HAP-1 (cell line): ENCODE measurements around the gene FEZ2.

Source experiments
- DNase-seq, 2 experiments: peaks; one replicate each; pipeline ENCODE4 v3.0.0-alpha.2; 2016 to 2020; ENCODE audit warnings: low spot score in 2 of 2
- H3K27me3 ChIP-seq: fragments of 250-450 bp; sonication (Bioruptor Pico); 2 replicates; pipeline ENCODE4 v1.5.1; 2020; ENCODE audit warnings: low read depth, mild to moderate bottlenecking, moderate library complexity
- H3K36me3 ChIP-seq: fragments of 250-450 bp; sonication (Bioruptor Pico); replicated peaks from 2 replicates; pipeline ENCODE4 v1.5.1; 2020; ENCODE audit warnings: mild to moderate bottlenecking
- H3K4me1 ChIP-seq: fragments of 250-450 bp; sonication (Bioruptor Pico); 2 replicates; pipeline ENCODE4 v1.5.1; 2020; ENCODE audit warnings: mild to moderate bottlenecking
- H3K4me3 ChIP-seq: fragments of 250-450 bp; sonication (Bioruptor Pico); 2 replicates; pipeline ENCODE4 v1.5.1; 2020; ENCODE audit warnings: mild to moderate bottlenecking, moderate library complexity
- H3K9me3 ChIP-seq: fragments of 250-450 bp; sonication (Bioruptor Pico); 2 replicates; pipeline ENCODE4 v1.5.1; 2020; ENCODE audit warnings: mild to moderate bottlenecking, moderate library complexity
- in situ Hi-C: fragments of 300-500 bp; cut with MboI; formaldehyde crosslinking; loops from 3 replicates; pipeline ENCODE4 v1.14.3; 2020; ENCODE audit warnings: low sequenced_read_pairs, inconsistent platforms, mixed read lengths

The FEZ2 gene

DNA sequence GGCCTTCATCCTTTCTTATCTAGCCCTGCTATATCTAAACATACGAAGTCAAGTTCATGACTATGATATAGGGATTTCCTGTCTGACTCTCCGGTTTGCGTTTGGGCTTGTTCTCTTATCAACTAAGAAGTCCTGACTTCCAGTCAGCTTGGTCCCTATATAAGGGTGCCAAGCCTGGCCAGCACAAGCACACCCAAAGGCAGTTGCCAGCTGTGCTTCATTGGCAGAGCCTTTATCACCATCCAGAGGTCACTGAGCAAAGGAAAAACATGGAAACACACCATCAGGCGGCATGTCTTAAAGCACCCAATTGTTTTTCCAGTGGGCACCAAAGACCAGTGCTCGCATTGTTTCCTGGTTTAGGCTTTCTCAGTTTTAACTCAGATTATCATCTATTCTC, 72.7 kb downstream of the FEZ2 start:
- Histone ChIP-seq H3K4me1 (no peaks in the 10 kb centered on the region), H3K27me3 (no peaks in the 10 kb centered on the region), H3K9me3 (no peaks in the 10 kb centered on the region), H3K36me3 (peaks cover 6% of the 10 kb centered on the region; the same call in 1 of the 2 replicates), H3K4me3 (no peak overlapping the region)
- DNase-seq: no peak
- in situ Hi-C loops: no loop called here

DNA sequence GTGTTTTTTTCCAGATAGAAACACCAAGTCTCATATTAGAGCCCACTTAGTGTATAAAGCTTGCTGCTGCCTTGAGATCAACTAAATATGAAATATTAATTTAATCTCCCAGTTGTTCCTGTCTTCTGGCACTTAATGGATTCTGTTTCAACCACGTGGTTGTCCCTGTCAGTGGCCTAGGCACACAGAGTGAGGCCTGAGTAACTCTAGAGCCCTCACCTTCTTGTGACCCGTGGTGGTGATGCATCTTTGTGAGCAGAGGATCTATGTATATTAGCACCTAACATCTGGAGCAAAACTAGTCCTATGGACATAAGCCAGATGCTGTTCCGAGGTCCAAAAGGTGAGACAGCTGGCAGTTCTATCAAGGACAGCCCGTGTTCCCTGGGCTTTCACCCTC, 74.8 kb downstream of the FEZ2 start:
- no peaks in the 10 kb centered on the region for H3K9me3 ChIP-seq
- in situ Hi-C loops: no loop called here
- H3K36me3 ChIP-seq: peaks cover 6% of the 10 kb centered on the region; the same call in 1 of the 2 replicates
- H3K4me1 ChIP-seq: no peaks in the 10 kb centered on the region
- H3K4me3 ChIP-seq: no peak overlapping the region
- H3K27me3 ChIP-seq: no peaks in the 10 kb centered on the region
- DNase-seq: no peak

DNA sequence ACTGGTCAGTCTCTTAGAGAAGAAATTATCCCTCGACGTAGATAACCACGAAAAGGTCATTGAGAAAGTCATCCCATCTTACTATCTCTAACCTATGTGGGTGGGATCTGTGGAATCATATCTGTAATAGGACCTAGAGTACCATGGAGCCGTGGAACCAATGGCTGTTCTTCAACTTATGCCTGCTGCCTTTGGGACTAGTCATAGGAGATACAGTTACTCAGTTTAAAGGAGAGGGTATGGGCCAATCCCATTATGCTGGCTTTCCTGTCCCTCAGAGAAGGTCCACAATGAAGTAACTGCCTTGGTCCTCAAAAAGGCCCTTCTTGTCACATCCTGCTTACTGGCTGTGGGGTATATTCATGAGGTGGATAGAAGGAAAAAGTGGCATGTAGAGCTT, 77.5 kb downstream of the FEZ2 start:
- H3K36me3 ChIP-seq: peaks cover 12% of the 10 kb centered on the region
- H3K4me1 ChIP-seq: no peaks in the 10 kb centered on the region
- no peak for DNase-seq
- no peaks in the 10 kb centered on the region for H3K9me3 ChIP-seq
- H3K27me3 ChIP-seq: no peaks in the 10 kb centered on the region
- in situ Hi-C loops: no loop called here
- H3K4me3 ChIP-seq: no peak overlapping the region

DNA sequence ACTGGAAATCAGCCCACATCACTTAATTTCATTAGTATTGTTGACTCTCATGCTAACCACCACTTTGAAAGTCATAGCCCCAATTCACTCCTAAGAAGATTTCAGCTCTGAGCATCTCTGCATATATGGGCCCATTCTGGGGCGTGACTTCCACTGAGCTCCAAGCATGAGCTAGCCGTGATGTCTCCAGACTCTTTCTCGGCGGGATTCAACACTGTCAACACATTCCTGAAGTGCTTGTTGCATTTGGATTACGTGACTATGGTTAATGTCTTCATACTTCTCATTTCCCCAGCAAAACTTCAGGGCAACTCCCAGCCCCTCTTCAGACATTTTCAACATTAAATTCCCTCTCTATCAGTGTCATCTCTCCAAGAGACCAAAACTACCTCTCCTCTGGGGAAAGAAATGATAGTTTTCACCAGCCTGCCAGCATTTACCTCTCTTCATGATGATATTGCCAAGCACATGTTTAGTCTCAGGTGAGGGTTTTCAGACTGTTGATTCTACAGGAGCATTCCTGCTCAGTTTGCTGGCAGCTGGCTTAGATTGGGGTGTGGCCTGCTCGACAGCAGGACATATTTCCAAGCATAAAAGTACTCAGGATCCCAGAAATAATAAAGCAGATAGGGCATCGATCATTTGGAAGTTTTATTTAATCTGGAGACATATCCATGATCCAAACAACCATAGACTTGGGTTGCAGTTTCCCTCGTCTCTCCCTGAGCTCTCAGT, 81.7 kb downstream of the FEZ2 start:
- no peak for DNase-seq
- Histone ChIP-seq H3K27me3 (no peaks in the 10 kb centered on the region), H3K4me1 (no peaks in the 10 kb centered on the region), H3K36me3 (peaks cover 21% of the 10 kb centered on the region), H3K4me3 (no peak overlapping the region), H3K9me3 (no peaks in the 10 kb centered on the region)
- in situ Hi-C loops: no loop called here

DNA sequence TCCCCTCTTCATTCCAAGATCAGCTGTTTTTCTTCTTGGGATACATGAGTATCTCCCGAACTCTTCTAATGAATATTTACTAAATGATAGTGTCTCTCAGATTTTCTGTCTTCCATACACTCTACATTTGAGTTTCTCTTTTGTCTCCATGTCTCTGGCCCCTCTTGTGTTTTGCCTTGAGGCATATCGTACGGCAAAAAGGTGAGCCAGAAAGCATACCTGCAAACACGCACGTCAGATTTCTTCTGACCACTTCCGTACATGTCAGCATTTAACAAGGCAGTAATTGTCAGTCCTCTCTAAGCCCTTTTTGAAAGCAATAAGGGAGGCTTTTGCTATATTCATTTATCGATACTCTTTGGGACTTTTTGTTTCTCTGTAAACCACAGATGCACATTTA, 82.4 kb downstream of the FEZ2 start:
- no peaks in the 10 kb centered on the region for H3K27me3 ChIP-seq
- no peaks in the 10 kb centered on the region for H3K4me1 ChIP-seq
- no peaks in the 10 kb centered on the region for H3K9me3 ChIP-seq
- H3K36me3 ChIP-seq: peaks cover 21% of the 10 kb centered on the region
- H3K4me3 ChIP-seq: no peak overlapping the region
- in situ Hi-C loops: no loop called here
- DNase-seq: no peak

DNA sequence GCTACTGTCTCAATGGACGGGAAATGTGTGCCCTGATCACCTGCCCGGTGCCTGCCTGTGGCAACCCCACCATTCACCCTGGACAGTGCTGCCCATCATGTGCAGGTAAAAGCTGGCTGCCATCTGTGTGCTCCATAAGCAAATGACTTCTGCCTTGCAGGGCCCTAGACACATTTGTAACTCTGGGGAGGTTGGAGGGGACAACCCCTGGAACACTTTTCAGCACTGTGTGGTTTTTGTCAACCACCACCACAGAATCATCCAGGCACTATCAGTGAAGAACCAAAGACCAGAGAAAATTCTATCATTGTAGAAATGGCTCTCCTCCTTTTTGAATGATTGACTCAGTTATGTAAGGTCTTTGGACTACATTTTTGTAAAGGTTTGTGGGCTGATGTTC, 84.3 kb downstream of the FEZ2 start:
- Histone ChIP-seq H3K9me3 (no peaks in the 10 kb centered on the region), H3K36me3 (peaks cover 21% of the 10 kb centered on the region), H3K4me1 (no peaks in the 10 kb centered on the region), H3K27me3 (no peaks in the 10 kb centered on the region), H3K4me3 (no peak overlapping the region)
- no peak for DNase-seq
- in situ Hi-C loops: no loop called here

DNA sequence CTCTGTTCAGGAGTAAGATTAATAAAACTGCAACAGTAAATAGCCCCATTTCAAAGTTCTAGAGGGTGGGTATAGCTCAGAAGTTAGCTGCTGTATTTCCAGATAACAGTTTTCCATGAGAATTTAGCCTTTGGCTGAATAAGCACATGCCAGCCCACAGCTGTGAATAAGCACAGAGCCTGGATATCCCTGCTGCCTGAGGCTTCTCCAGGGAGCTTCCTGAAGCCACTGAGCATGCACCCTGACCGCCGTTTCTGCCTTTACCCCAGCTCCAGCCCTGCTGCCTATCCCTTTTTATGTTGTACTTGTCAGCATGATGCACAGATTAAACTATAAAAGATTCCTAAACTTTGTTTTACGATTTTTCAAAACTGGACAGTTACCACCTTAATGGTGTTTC, 85.3 kb downstream of the FEZ2 start:
- H3K36me3 ChIP-seq: peaks cover 21% of the 10 kb centered on the region
- in situ Hi-C loops: no loop called here
- no peak for DNase-seq
- no peaks in the 10 kb centered on the region; the same call in 1 of the 2 replicates for H3K4me1 ChIP-seq
- no peak overlapping the region for H3K4me3 ChIP-seq
- H3K9me3 ChIP-seq: no peaks in the 10 kb centered on the region
- H3K27me3 ChIP-seq: no peaks in the 10 kb centered on the region

DNA sequence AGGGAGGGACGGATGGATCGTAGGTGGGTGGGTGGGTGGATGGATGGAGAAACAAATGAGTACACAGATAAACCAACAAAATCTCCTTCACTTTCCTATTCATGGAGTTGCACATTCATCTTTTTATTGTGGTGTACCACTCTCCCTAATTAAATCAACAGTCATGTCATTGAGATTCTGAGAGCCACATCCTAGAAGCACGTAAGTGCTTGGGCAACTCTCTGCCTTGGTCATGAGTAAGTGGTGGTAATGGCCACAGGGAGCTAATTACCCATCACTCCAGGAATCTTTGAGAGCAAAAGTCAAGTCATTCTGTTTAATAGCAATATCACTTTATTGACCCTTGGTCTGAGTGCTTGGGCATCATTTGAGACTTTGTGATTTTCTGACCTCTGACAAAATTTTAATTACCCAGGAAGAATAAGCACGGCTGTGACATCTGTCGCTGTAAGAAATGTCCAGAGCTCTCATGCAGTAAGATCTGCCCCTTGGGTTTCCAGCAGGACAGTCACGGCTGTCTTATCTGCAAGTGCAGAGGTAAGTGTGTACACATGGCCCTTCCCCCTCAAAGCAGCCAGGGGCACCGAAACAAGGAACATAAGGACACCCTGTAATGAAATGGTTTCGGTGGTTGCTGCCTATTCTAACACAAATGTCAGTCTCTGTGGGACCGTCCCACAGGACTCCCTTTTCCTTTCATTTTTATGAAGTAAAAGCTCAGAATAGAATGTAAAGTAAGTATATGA, 85.9 kb downstream of the FEZ2 start:
- in situ Hi-C loops: no loop called here
- Histone ChIP-seq H3K36me3 (peaks cover 18% of the 10 kb centered on the region), H3K4me3 (no peak overlapping the region), H3K4me1 (no peaks in the 10 kb centered on the region; the same call in 1 of the 2 replicates), H3K27me3 (no peaks in the 10 kb centered on the region), H3K9me3 (no peaks in the 10 kb centered on the region)
- DNase-seq: no peak

DNA sequence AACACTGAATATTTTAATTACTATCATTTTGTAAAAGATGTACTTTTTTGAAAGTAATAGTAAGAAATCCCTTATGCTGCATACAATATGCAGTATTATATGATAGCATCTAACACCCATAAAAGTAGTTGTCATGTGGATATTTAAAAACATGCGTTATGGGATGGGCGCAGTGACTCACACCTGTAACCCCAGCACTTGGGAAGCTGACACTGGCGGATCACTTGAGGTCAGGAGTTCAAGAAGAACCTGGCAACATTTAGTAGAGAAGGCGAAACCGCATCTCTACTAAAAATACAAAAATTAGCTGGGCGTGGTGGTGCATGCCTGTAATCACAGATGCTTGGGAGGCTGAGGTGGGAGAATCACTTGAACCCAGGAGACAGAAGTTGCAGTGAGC, 88.9 kb downstream of the FEZ2 start:
- in situ Hi-C loops: no loop called here
- peaks cover 11% of the 10 kb centered on the region for H3K36me3 ChIP-seq
- H3K4me1 ChIP-seq: no peaks in the 10 kb centered on the region; the same call in 1 of the 2 replicates
- no peak for DNase-seq
- H3K4me3 ChIP-seq: no peak overlapping the region
- H3K27me3 ChIP-seq: no peaks in the 10 kb centered on the region
- H3K9me3 ChIP-seq: no peaks in the 10 kb centered on the region

DNA sequence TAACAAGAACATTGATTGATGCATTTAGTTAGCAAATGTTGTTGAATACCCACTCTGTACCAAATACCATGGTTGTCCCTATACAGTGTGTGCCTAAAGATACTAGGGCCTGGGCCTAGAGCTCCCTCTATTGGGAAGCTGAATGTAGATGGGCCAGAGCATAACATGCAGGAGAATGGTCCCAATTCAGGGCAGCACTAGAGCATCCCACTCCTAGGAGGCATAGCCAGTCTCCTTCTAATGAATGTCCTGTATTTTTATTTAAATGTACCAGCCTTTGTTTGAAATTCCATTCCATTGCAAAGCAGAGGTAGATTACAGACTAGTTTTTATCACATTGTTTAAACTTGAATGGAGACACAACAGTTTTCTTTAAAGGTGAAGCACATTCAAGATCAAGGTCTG, 90.6 kb downstream of the FEZ2 start:
- in situ Hi-C loops: no loop called here
- peaks cover 3% of the 10 kb centered on the region; the same call in 1 of the 2 replicates for H3K36me3 ChIP-seq
- peak; percentile 79 to 87 for DNase-seq

More for the DNA sequence above, 90.6 kb downstream of the FEZ2 start:
- no peaks in the 10 kb centered on the region; the same call in 1 of the 2 replicates for H3K4me1 ChIP-seq
- H3K27me3 ChIP-seq: no peaks in the 10 kb centered on the region
- no peak overlapping the region for H3K4me3 ChIP-seq
- H3K9me3 ChIP-seq: no peaks in the 10 kb centered on the region
